DMS 273 (cell line): Measurements from ENCODE around the gene TRAPPC2.
"Not testable (repeated sequence)": the region's sequence is repeated elsewhere in the genome, so short reads cannot be mapped to it uniquely, and the experiment has no call there.

Experiments used
- DNase-seq: peaks from one replicate; lab custom pipeline; 2025; ENCODE audit not compliant: unreplicated experiment; lab: John Stamatoyannopoulos, UW

Gene TRAPPC2

DNA sequence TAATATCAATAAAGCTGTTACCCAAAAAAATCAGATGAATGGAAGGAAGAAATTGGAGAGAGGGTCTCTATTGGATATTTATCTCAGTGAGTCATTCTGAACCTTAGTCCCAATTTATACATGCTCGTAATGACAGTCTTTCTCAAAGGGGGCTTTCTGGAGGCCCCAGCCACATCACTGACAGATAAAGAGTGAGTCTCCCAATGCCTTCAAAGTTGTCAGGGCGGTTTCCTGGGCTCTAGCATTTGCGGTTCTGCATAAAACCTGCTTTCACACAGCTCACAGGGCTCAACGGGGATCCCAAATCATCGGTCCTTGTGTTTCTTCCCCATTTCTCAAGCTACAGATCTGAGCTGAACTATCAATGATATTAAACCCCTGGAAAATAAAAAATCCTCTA is 64.2 kb downstream of the TRAPPC2 start:
- no peak for DNase-seq

DNA sequence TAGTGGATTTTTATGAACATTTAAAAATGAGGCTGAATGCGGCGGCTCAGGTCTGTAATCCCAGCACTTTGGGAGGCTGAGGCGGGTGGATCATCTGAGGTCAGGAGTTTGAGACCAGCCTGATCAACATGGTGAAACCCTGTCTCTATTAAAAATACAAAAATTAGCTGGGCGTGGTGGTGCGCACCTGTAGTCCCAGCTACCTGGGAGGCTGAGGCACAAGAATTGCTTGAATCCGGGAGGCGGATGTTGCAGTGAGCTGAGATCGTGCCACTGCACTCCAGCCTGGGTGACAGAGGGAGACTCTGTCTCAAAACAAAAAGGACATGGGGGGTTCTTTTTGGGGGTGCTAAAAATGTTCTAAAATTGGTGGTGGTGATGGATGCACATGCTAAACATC is 64.7 kb downstream of the TRAPPC2 start:
- DNase-seq, result not testable (repeated sequence)

DNA sequence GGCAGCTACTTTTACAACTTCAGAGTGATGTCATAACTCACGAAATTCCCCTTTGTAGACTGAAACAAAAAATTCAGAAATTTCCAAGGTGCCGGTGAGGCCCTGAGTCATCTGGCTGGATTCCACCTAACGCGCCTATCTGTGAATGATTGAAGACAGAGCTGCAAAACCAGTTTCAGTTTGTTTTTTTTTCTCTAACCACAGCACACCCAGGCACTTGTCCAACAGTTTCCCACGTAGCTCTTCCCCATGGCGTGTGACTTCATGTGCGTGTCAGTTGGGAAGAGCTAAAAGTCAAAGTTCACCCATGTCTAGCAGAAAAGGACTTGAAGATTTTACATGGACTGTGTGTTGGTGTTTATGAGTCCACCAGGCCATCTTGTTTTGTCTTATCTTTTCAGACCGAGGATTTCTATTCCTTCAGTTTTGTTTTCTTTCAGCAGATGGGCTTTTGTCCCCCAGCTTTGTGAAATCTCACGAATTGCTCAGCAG is 65.1 kb downstream of the TRAPPC2 start:
- peak; percentile 29 for DNase-seq

DNA sequence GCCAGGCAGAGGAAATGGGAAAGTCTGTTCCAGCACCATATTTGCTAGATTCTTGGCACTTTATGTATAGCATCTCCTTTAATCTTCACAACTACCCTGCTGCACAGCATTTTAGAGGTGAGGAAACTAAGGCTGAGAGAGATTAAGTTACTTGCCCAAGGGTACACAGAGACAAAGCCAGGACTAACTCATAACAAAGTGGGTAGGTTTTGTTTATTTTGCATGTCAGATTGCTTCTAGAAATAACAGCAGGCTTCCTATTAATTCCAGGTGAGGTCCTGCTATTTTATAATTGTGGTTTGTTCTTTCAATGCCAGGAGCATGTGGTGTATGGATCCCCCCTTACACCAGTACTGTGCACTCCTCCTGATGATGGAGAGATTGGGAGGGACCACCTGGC is 66.5 kb downstream of the TRAPPC2 start:
- no peak for DNase-seq

DNA sequence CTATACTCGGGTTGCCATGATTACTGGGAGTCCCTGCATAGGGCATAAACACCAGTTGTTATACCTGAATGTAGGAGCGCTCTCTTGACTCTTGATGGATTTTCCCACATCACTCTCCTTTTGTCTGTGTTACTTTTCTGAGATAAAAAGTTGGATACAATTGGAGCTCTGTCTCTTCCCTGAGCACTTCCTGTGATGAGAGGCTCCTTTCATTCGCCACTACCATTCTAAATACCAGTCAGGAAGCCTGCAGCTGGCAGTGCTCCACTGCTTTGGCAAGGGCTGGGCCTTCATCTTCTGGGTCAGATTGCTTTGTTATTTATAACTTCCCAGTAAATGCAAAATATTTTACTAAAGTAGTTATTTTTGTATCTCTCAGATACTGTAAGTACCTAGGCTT is 67.6 kb downstream of the TRAPPC2 start:
- DNase-seq, result no peak

DNA sequence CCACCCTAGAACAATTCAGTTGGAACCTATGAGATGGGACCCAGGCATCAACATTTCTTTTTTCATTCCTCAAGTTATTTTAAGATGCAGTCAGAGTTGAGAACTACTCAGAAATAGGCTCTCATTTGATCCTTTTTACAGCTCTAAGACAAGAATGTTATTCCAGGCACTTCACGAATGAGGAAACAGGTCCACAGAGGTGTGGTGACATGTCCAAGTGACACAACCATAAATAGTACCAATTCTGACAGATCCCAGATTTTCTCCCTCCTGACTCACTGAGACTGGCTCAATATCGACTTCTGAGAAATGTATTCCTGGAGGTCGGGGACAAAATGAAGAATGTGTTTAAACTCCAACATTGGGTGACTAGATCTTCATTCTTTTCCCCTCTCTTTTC is 70.4 kb downstream of the TRAPPC2 start:
- DNase-seq, result no peak

DNA sequence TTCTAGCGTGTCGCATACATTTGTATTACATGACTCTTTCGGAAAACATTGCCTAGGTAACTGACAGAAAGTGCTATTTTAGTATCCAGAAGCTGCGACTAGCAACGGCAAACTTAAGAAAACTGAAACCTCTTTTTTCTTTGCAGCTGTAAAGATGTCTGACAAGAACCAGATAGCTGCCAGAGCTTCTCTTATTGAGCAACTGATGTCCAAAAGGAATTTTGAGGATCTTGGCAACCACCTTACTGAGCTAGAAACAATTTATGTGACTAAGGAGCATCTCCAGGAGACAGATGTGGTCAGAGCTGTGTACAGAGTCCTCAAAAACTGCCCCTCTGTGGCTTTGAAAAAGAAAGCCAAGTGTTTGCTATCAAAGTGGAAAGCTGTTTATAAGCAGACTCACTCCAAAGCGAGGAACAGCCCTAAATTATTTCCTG is 72.0 kb downstream of the TRAPPC2 start:
- no peak for DNase-seq
